ENCODE results near the gene TMEM271.

The TMEM271 gene, protein sequence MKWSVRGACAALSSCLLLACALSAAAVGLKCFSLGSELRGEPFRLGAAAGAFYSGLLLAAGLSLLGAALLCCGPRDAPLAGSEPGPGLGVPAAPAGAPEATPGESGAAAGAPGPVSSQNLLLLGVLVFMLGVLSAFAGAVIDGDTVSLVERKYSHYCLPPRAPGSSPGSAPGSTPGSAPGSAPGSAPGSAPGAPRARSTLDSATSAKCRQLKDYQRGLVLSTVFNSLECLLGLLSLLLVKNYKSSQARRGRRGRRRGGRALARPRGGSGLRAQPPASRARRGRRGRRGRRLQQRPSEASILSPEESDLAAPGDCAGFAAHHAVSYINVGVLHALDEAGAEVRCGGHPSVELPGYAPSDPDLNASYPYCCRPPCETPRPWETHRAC

GRCh38 chr4:576245-576821 lies at the start of gene TMEM271:
Gene TMEM271 (minus strand): TSS chr4:576295. CDS start chr4:576062, 233 bp downstream.
- no peak for DNase-seq

DNA sequence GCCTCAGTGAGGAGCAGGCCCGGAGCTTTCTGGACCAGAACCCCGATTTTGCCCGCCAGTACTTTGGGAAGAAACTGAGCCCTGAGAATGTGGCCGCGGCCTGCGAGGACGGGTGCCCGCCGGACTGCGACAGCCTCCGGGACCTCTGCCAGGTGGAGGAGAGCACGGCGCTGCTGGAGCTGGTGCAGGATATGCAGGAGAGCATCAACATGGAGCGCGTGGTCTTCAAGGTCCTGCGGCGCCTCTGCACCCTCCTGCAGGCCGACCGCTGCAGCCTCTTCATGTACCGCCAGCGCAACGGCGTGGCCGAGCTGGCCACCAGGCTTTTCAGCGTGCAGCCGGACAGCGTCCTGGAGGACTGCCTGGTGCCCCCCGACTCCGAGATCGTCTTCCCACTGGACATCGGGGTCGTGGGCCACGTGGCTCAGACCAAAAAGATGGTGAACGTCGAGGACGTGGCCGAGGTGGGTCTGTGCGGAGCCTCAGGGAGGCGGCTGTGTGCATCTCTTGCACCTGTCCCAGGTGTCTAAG lies 49.6 kb upstream of the TMEM271 start:
- no peak for DNase-seq

DNA sequence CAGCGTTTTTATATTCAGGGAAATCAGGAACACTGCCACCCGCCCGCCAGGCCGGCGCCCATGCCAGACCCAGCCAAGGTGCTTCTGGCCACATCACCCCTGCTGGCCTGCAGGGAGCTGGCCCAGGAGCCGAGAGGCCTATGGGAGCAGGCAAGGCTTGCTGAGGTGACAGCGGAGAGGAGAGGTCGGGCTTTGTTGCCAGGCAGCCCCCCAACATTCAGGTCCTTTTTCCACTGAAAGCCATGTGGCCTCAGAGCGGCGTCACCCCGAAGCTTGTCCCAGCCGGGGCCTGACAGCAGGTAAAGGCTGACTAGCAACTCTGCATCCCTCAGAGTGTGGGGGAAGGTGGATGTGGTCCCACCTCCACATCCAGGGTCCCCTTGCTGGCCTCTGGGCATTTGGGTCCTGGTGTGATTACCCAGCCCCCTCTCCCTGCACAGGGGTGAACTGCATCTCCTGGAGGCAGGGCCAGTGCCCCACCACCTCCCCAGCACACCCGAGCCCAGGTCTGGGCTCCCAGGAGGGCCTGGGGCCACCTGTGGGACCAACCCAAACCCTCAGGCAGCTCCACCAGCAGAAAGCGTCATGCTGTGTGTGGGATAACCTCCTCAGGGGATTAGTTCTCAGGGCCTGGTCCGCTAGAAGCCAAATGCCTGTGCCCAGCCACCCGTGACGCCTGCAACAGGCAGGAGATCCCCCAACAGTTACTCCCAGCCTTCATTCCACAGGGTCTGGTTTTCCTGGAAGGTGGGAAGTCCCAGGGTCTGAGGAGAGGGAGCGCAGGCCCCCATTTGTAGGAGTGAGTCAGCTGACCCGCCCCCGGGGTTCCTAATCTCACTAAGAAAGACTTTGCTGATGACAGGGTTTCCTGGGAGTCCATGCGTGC lies 48.9 kb upstream of the TMEM271 start, which contains the start of gene PDE6B:
Gene PDE6B (plus strand): TSS at position 869 of the 886 bp plus-strand sequence. CDS start 54 bp downstream, outside the sequence.
- DNase-seq = no peak

GRCh38 chr4:623914-624566 lies 47.9 kb upstream of the TMEM271 start:
- no peak for DNase-seq

- no peak for DNase-seq
Measured at GRCh38 chr4:622996-623913, 47.2 kb upstream of the TMEM271 start.

DNA sequence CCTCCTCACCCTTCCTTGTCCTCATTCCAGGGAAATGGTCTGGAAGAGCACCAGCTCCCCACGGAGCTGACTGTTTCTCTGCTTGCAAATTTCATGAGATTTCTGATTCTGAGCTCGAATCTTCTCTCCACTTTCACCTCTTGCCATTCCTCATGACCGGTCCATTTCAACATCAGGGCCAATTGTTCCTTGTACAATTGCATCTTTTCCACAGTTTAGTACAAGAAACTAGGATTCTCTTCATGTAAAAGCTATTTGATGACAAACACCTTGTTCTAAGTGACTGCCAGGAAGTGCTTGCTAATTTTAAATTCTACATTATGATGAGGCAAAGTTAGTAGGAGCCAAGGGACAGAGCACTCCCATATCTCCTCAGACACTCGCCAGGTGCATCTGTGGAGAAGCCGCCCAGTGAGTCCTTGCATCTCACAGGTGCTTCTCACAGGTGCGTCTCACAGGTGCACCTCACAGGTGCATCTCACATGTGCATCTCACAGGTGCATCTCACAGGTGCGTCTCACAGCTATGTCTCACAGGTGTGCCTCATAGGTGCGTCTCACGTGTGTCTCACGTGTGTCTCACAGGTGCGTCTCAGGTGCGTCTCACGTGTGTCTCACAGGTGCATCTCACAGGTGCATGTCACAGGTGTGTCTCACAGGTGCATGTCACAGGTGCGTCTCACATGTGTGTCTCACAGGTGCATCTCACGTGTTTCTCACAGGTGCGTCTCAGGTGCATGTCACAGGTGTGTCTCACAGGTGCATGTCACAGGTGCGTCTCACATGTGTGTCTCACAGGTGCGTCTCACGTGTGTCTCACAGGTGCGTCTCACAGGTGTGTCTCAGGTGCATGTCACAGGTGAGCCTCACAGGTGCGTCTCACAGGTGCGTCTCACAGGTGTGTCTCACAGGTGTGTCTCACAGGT lies 46.2 kb upstream of the TMEM271 start:
- DNase-seq = no peak

DNA sequence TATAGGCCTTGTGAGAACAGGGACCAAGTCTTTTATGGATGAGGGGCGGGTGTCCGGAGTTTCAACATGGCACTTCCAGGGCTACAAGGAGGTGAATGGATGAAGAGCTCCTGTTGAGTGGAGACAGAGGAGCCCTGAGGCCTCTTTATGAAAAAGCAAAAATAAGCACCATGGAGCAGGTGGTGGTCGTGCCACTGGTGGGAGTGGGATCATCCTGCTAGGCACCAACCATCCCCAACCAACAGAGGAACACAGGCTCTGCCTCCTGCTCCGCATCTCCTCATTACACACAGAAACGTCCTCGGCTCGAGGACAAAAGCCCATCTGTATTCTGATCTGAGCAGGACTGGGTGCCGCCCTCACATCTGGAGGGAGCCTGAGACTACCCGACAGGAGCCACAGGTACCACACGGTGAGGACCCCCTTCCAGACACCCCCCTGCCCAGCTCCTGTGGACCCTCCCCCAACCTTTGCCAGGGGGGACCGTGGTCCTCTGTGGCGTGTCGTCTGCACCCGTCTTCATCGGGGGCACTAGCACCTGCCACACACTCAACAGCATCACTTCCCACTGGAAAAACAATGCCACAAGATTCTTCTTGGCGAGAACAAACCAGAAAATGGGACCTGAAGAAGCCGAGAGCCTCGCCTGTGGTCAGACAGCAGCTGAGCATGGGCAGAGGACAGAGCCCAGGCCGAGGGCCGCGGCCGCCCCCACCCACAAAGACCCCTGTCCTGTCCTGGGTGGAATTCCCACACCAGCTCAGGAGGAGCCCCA lies 45.4 kb upstream of the TMEM271 start:
- no peak for DNase-seq

DNA sequence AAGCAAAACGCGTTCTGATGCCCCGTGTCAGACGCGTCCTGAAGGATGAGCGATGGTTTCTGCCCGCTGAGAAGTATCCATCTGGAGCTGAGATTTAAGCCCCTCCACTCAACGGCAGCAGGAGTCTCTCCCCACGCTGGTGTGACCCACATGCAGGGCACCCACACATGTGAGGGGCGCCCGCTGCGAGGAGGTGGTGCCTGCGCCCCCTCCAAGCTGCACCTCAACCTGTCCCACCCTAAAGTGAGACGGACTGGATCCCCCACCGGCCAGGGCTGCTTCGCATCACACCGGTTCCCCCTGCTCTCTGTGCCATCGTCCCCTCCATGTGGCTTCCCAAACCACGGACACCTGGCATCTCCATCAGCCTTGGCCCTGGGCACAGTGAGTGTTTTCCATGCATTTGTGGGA lies 44.8 kb upstream of the TMEM271 start:
- no peak for DNase-seq

- no peak for DNase-seq
Measured at GRCh38 chr4:620201-620600, 44.1 kb upstream of the TMEM271 start.

GRCh38 chr4:617644-618641 lies 41.8 kb upstream of the TMEM271 start:
- DNase-seq = no peak

DNA sequence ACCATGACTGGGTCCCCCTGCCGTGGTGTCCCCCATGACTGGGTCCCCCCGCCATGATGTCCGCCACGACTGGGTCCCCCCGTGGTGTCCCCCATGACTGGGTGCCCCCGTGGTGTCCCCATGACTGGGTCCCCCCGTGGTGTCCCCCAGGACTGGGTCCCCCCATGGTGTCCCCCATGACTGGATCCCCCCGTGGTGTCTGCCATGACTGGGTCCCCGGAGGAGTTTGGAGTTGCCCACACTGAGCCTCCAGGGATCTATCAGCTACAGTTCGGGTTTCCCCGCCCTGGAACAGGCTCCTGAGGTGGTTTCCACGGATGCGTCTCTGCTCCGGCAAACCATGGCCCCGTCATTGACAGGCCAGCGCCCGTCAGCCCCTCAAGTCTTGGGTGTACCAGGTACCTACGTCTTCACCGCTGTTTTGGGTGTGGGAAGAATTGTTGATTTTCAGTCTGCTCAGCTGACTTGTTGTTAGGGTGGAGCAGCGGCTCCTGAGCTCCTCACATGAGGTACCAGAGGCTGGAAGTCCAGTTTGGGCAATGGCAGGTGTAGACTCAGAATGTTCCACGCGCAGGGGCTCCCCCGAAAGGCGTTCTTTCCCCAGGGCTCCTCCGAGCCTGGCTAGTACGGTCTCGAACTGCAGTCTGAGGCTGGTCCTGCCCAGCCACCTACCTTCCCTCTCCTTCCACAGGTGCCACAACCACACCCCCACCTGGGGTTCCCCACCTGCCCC lies 41.0 kb upstream of the TMEM271 start:
- DNase-seq = no peak

- no peak for DNase-seq
Measured at GRCh38 chr4:616091-616490, 40.0 kb upstream of the TMEM271 start.

DNA sequence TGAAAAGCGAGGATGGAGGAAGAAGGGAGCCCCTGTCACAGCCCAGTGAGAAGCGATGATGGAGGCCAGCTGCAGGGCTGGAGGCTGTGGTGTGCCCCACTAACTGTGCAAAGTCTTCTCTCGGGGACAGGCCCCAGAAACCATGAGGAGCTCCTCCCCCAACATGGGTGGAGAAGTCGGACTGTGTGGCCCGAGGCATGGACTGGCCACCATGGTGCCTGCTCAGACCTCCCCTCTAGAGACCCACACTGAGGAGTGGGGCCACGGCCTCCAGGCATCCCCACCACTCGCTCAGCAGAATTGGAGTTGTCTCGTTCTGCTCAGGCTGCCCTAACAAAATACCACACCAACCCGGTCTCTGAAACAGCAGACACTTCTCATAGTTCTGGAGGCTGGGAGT lies 37.0 kb upstream of the TMEM271 start:
- DNase-seq = no peak

- DNase-seq = no peak
Measured at GRCh38 chr4:612749-613125, 36.6 kb upstream of the TMEM271 start.

DNA sequence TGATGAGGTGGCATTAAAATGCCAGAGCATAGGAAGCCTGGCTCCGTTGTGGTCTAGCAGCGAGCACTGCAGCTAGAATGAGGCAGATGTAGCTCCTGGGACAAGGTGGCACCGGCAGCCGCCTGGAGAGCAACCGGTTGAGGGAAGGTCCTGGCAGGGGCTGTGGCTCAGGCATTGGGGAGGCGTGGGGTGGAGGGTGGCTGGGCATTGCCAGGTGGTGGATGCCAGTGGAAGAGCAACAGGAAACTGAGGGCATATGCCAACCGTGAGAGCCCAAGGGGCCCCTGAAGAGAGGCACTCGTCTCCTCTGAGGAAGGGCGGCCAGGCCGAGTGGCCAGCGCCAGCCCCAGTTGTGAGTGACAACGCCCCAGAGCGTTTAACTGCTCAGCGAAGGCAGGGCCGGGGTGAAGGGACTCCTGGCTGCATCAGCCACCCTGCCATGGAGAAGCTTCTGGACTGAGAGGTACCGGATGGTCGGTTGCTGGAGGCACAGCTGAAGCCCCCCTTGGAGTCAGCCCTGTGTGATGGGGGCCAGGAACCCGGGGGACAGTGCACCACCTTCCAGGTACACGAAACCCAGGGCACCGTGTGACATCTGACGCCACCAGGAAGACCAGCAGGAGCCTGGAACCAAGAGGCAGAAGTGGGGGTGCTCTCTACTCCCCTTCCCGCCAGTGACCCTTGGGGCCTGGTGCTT lies 36.1 kb upstream of the TMEM271 start:
- DNase-seq = no peak

DNA sequence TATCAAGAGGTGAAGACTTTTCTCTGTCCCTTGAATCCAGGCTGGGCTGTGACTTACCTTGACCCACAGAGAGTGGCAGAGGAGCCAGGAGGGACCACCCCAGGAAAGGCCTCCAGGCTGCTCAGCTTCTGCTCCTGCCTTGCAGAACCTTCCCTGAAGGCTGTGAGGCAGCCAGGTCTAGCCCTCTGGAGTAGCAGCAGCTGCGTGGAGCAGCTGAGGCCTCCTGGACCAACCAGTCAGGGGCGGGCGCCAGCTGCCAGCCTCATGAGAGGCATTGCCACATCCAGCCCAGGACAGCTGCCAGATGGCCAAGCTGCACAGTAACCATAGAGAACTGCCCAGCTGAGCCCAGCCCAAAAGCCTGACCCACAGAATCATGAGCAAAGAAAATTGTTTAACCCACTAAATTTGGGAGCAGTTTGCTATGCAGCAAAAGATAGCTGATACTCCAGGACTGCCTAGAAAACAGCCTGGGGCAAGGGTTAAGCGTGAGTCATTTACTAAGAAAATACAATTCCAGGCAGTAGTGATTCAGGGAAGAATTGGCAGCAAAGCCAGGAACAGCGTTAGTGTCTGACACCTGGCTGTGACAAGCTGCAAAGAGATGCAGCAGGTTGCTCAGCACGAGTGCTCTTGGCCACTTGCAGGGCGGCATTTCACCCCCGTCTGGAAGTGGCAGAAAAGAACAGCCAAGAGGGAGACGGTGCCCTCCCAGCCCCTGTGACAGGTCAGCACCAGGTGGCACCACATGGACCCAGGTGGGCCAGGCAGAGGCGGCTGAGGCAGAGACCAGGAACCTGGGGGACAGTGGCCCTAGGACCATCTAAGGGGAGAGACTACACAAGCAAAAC lies 34.5 kb upstream of the TMEM271 start:
- DNase-seq = no peak

All from activated CD4-positive, CD25-positive, alpha-beta regulatory T cell (primary cell).